Prostate gland (tissue), 2 donors: ENCODE results near the gene ZNF691. TPM values are rescaled to one million over a fixed set of nuclear protein-coding genes. Genes with fewer than 3 reads are reported as not detected.
"Not testable (repeated sequence)": the region's sequence is repeated elsewhere in the genome, so short reads cannot be mapped to it uniquely, and the experiment has no call there.

Source experiments
- DNase-seq: peaks from one replicate; pipeline ENCODE4 v3.0.0-alpha.2; 2019; ENCODE audit warnings: low spot score
- H3K27ac ChIP-seq, 2 donors: fragments of 200-600 bp; sonication (generic); 2 replicates each; pipeline ENCODE4 v1.5.1; 2017 to 2019
- H3K27me3 ChIP-seq: fragments of 200-600 bp; sonication (generic); replicated peaks from 2 replicates; pipeline ENCODE4 v1.5.1; 2019; ENCODE audit not compliant: insufficient read depth
- H3K36me3 ChIP-seq, 2 donors: fragments of 200-600 bp; sonication (generic); 1 replicate in 1 of 2; 2 replicates in 1 of 2; pipeline versions ENCODE4 v1.5.1 to v1.8.1; 2017 to 2019
- H3K4me1 ChIP-seq: fragments of 200-600 bp; sonication (generic); replicated peaks from 2 replicates; pipeline ENCODE4 v1.5.1; 2019
- H3K4me3 ChIP-seq, 2 donors: fragments of 200-600 bp; sonication (generic); 2 replicates each; pipeline ENCODE4 v1.5.1; 2017 to 2019
- H3K9me3 ChIP-seq: fragments of 200-600 bp; sonication (generic); 2 replicates; pipeline ENCODE4 v1.5.1; 2017
- CTCF ChIP-seq, 4 experiments: fragments of 200-600 bp in 2 of 4; fragments of 450-650 bp in 2 of 4; sonication (generic) in 2 of 4; IDR thresholded peaks; 1 replicate in 3 of 4; 2 replicates in 1 of 4; pipeline ENCODE4 v1.5.1; 2016 to 2019; ENCODE audit warnings: antibody characterized with exemption in 4 of 4, mild to moderate bottlenecking in 2 of 4, moderate library complexity in 2 of 4
- POLR2A ChIP-seq: fragments of 450-650 bp; IDR thresholded peaks from one replicate; pipeline ENCODE4 v1.6.1; 2016; ENCODE audit warnings: antibody characterized with exemption, mild to moderate bottlenecking
- POLR2AphosphoS5 ChIP-seq: sonication (generic); formaldehyde crosslinking; IDR thresholded peaks from one replicate; pipeline ENCODE4 v1.6.1; 2017; ENCODE audit warnings: antibody characterized with exemption
- WGBS: methylation state at CpG from one replicate; pipeline ENCODE4 v1.1.5; 2018; 5-methylcytosine and 5-hydroxymethylcytosine counted together
- intact Hi-C: fragments of 100-400 bp; cut with DNase I; formaldehyde crosslinking; loops from one replicate; pipeline ENCODE4 v1.14.2; 2022
- total RNA-seq, 2 donors: library from RNA; depleted of rRNA; stranded (reverse); fragments of >200 nt; gene quantifications; one replicate each; pipeline ENCODE4 v1.1.0, GENCODE V29; 2016

The ZNF691 gene
- total RNA-seq, 2 donors from 2014 or later: 16.0 to 19.5 TPM

- no peak for TF ChIP-seq POLR2AphosphoS5
- no peak for TF ChIP-seq POLR2A
- TF ChIP-seq CTCF (IDR thresholded peaks at IDR 0.05): no peak
- intact Hi-C loops: no loop called here
- WGBS: 47% methylated on average over 2 of the region's 2 CpGs
Observed at GRCh38 chr1:42852608-42852980, 6.2 kb downstream of the ZNF691 start.

GRCh38 chr1:42853116-42853884 lies 6.9 kb downstream of the ZNF691 start:
- Histone ChIP-seq H3K27ac (no peak overlapping the region), H3K4me3 (no peak overlapping the region), H3K27me3 (no peaks in the 10 kb centered on the region), H3K9me3 (no peaks in the 10 kb centered on the region), H3K36me3 (peaks cover 0 to 9% of the 10 kb centered on the region in 2 donors), H3K4me1 (no peaks in the 10 kb centered on the region)
- TF ChIP-seq POLR2A (no peak), POLR2AphosphoS5 (peak; percentile 7)
- 54% methylated on average over 6 of the region's 6 CpGs for WGBS
- intact Hi-C loops: no loop called here
- no peak for DNase-seq

More at GRCh38 chr1:42852608-42852980, 6.2 kb downstream of the ZNF691 start:
- no peaks in the 10 kb centered on the region for H3K9me3 ChIP-seq
- H3K4me1 ChIP-seq: no peaks in the 10 kb centered on the region
- DNase-seq: no peak
- no peak overlapping the region for H3K27ac ChIP-seq
- H3K27me3 ChIP-seq: no peaks in the 10 kb centered on the region
- peaks cover 0 to 9% of the 10 kb centered on the region in 2 donors for H3K36me3 ChIP-seq
- H3K4me3 ChIP-seq: no peak overlapping the region

- intact Hi-C loops, H3K4me3 ChIP-seq, H3K36me3 ChIP-seq, H3K27me3 ChIP-seq, H3K4me1 ChIP-seq, H3K27ac ChIP-seq, DNase-seq, H3K9me3 ChIP-seq: not testable (repeated sequence)
- WGBS: 83% methylated on average over 3 of the region's 3 CpGs
Observed at GRCh38 chr1:42856554-42856953, 10.1 kb downstream of the ZNF691 start.

GRCh38 chr1:42859366-42859765 lies 13.0 kb downstream of the ZNF691 start:
- WGBS: 85% methylated on average over 5 of the region's 5 CpGs
- intact Hi-C loops, H3K27ac ChIP-seq, DNase-seq, H3K27me3 ChIP-seq, H3K4me3 ChIP-seq, H3K9me3 ChIP-seq, H3K36me3 ChIP-seq, H3K4me1 ChIP-seq: not testable (repeated sequence)

GRCh38 chr1:42860339-42861013 lies 14.1 kb downstream of the ZNF691 start:
- no peaks in the 10 kb centered on the region for H3K9me3 ChIP-seq
- 76% methylated on average over 4 of the region's 4 CpGs for WGBS
- intact Hi-C loops: no loop called here
- no peaks in the 10 kb centered on the region for H3K27me3 ChIP-seq
- no peaks in the 10 kb centered on the region for H3K36me3 ChIP-seq
- no peak overlapping the region for H3K27ac ChIP-seq
- DNase-seq: no peak
- no peaks in the 10 kb centered on the region for H3K4me1 ChIP-seq
- no peak overlapping the region for H3K4me3 ChIP-seq
- TF ChIP-seq POLR2A (no peak), CTCF (IDR thresholded peaks at IDR 0.05) (no peak), POLR2AphosphoS5 (no peak)

GRCh38 chr1:42861014-42861399 lies 14.6 kb downstream of the ZNF691 start:
- no peaks in the 10 kb centered on the region for H3K9me3 ChIP-seq
- no peak for TF ChIP-seq CTCF (IDR thresholded peaks at IDR 0.05)
- TF ChIP-seq POLR2AphosphoS5: no peak
- no peak for TF ChIP-seq POLR2A
- H3K36me3 ChIP-seq: no peaks in the 10 kb centered on the region
- H3K27me3 ChIP-seq: no peaks in the 10 kb centered on the region
- H3K27ac ChIP-seq: no peak overlapping the region
- DNase-seq: no peak
- H3K4me1 ChIP-seq: no peaks in the 10 kb centered on the region
- H3K4me3 ChIP-seq: no peak overlapping the region
- intact Hi-C loops: no loop called here
